Skin epidermis (tissue), 12 donors: ENCODE data around the gene PEX26.
A peak's percentile ranks its signal among the peaks of the same experiment; 100 is the strongest.

Source experiments
- H3K27ac ChIP-seq, 21 experiments: fragments of 200-600 bp; sonication (generic) in 11 of 21; one replicate each; pipeline ENCODE4 v1.5.0; 2020; ENCODE audit warnings: mild to moderate bottlenecking in 3 of 21, inconsistent platforms in 2 of 21, moderate library complexity in 2 of 21
- H3K4me3 ChIP-seq, 7 experiments: fragments of 200-600 bp; sonication (generic) in 2 of 7; one replicate each; pipeline ENCODE4 v1.5.0; 2020; ENCODE audit warnings: inconsistent platforms in 2 of 7, mild to moderate bottlenecking in 2 of 7, moderate library complexity in 1 of 7

The PEX26 gene

GRCh38 chr22:18144105-18144504, 66.3 kb downstream of the PEX26 start:
- H3K27ac ChIP-seq = no peak overlapping the region
- no peak overlapping the region for H3K4me3 ChIP-seq

DNA sequence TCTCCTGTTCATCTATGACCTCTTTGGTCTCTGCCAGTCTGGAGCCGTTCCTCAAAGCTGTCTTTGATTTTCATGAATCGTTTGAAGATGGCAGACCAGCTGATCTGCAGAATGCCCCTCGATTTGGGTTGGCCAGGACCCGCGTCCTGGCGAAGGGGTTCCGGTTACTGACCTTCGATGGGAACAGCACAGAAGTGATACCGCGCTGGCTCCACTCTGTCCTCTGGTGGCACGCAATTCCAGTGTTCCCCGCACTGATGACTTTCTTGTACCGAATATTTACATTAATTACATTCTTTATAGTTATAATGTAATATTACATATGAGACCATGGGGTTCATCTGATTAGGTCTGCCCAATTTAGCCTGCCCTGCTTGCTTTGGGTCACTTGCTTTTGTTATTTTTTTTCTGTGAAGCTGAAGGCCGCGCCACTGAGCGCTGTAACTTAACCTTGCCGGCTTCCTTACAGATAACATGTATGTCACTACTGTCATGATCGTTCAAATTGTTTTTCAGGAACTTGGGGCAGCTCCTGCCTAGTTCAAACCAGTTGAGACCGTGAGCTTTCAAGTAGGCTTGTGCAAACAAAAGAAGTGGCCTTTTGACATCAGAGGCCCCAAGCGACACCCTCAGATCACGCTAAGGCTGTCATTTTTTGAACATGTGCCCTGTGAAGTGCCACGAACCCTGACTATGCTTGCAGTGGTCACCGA, 68.0 kb downstream of the PEX26 start:
- no peak overlapping the region for H3K27ac ChIP-seq
- H3K4me3 ChIP-seq = no peak overlapping the region

DNA sequence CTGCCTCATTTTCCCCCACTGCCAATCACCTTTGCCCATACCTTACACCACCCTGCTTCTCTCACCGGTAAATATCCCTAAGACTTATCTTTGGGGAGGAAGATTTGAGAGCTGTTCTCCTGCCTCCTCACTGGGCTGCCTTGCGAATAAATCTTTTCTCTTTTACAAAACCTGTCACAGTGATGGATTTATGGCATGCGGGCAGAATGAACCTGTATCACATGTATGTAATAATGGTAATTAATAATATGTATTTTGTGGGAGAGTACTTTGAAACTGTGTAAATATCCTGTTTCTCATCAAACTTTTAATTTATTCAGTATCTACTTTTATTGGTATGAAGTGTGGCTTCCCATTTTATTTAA, 68.6 kb downstream of the PEX26 start:
- Histone ChIP-seq H3K27ac (no peak overlapping the region), H3K4me3 (no peak overlapping the region)

DNA sequence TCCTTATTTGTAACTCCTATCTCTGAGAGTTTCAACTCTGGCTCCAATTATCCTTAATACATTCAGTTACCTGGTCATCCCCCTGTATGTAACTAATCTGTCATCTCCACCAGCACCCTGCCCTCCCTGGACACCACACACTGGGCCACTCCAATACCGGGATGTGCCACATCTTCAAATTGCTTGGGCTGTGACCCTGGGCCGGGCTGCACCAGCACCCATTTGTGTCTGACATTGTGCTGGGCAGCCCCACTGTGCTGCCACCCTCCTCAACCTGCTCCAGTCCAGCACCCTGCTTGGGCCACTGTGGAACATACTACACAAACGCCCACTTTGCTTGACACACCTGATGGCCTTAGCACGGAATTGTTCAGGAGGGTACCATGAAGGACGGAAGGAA, 70.0 kb downstream of the PEX26 start:
- Histone ChIP-seq H3K27ac (peak overlapping the region in 1 of 21 experiments; percentile 17), H3K4me3 (no peak overlapping the region)

- Histone ChIP-seq H3K27ac (peak overlapping the region in 1 of 21 experiments; percentile 17), H3K4me3 (no peak overlapping the region)
Observed at GRCh38 chr22:18148293-18148965, 70.6 kb downstream of the PEX26 start.

DNA sequence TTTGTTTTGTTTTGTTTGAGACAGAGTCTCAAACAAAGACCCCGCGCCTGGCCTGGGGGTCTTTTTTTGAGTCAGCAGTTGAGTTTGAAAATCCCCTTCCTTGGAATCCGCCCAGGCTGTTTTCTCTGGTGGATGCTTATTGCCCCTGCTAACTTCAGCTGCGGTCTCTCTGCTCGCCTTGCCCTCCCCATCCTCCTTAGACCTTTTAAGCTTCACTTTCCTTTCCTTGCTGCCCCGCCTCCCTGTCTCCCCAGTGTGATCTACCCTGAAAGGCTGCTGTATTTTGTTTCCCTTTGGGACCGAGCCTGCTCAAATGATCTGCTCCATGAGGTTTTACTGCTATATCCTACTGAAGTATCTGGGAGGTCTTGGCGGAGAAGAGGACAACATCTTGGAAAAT, 74.7 kb downstream of the PEX26 start:
- Histone ChIP-seq H3K27ac (no peak overlapping the region), H3K4me3 (no peak overlapping the region)

DNA sequence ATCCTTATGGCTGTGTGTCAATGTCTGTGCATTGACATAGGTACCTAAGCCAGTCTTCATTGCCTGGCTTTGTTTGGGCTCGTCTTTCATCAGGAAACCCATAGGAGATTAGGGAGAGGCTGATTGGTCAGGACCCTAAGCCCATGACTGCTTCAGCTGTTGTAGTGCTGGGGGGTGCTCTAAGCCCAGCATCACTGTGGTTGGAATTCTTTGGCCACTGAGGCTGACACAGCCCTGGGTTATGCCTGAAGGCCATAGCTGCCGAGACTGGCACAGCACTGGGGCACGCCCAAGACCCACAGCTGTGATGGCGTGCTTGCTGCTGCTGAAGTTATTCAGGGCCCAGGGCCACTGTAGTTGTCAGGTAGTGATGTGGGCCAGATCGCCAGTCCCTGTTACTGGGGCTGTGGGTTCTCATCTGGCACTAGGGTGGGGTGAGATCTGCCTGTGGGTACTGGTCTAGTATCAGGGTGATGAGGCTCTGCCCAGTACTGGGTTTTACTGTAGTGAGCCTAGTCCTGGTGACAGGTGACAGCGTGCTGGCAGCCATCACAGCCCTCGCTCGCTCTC, 77.1 kb downstream of the PEX26 start:
- Histone ChIP-seq H3K4me3 (no peak overlapping the region), H3K27ac (no peak overlapping the region)
